HepG2 (cell line): ENCODE data around the gene AIF1. TPM values are rescaled to one million over a fixed set of nuclear protein-coding genes. Genes with fewer than 3 reads are reported as not detected.

Source experiments
- FOXK2 ChIP-seq: fragments of 450-650 bp; IDR thresholded peaks from 2 replicates; pipeline ENCODE4 v1.6.1; 2016
- MED13 ChIP-seq: sonication (generic); formaldehyde crosslinking; IDR thresholded peaks from 2 replicates; pipeline ENCODE4 v1.5.0; 2020; ENCODE audit warnings: missing genetic modification reagents
- ZNF138 ChIP-seq: sonication (generic); formaldehyde crosslinking; IDR thresholded peaks from 2 replicates; pipeline ENCODE4 v1.5.0; 2020; ENCODE audit warnings: mild to moderate bottlenecking, low read depth, missing genetic modification reagents
- ZNF296 ChIP-seq: sonication (generic); formaldehyde crosslinking; conservative IDR thresholded peaks from 2 replicates; pipeline ENCODE4 v1.5.0; 2020; ENCODE audit warnings: mild to moderate bottlenecking, missing genetic modification reagents
- ZNF484 ChIP-seq: sonication (generic); formaldehyde crosslinking; IDR thresholded peaks from 2 replicates; pipeline ENCODE4 v1.5.1; 2020; ENCODE audit warnings: mild to moderate bottlenecking, low read depth, missing genetic modification reagents, borderline replicate concordance
- ZNF607 ChIP-seq: sonication (generic); formaldehyde crosslinking; IDR thresholded peaks from 2 replicates; pipeline ENCODE4 v1.5.1; 2020; ENCODE audit warnings: missing genetic modification reagents, mild to moderate bottlenecking, borderline replicate concordance
- polyA plus RNA-seq, 8 experiments: library from polyadenylated mRNA; depleted of rRNA in 3 of 8; stranded (reverse) in 7 of 8; unstranded in 1 of 8; fragments of >200 nt; fragmentation: Illumina TruSeq in 4 of 8; extraction: Trizol in 4 of 8; gene quantifications; 2 replicates each; pipeline versions ENCODE4 v1.2.1 to v1.2.3, GENCODE V29; 2011 to 2016; ENCODE audit warnings: low read depth in 4 of 8, missing spikeins in 1 of 8, mixed read lengths in 1 of 8; ENCODE audit not compliant: insufficient read depth in 1 of 8
- total RNA-seq, 5 experiments: library from RNA; depleted of rRNA; stranded (reverse); fragments of >200 nt; fragmentation: Illumina TruSeq; extraction: Trizol; gene quantifications; 2 replicates each; pipeline ENCODE4 v1.2.3, GENCODE V29; 2016; ENCODE audit warnings: low read depth in 1 of 5
- TF ChIP-seq, protein P1 (sequence below): fragments of 450-650 bp; IDR thresholded peaks from 2 replicates; pipeline ENCODE4 v1.6.1; 2017; ENCODE audit warnings: mild to moderate bottlenecking
- TF ChIP-seq, protein P2 (sequence below): IDR thresholded peaks from 2 replicates; pipeline ENCODE4 v1.6.1; 2016; ENCODE audit warnings: missing biosample characterization, missing genetic modification reagents, low read depth
- TF ChIP-seq, protein P3 (sequence below): sonication (generic); formaldehyde crosslinking; conservative IDR thresholded peaks from 2 replicates; pipeline ENCODE4 v1.8.0; 2022; ENCODE audit warnings: missing genetic modification reagents
- TF ChIP-seq, protein P4 (sequence below): sonication (generic); formaldehyde crosslinking; IDR thresholded peaks from 2 replicates; pipeline ENCODE4 v1.8.1; 2022; ENCODE audit warnings: low read depth, mild to moderate bottlenecking, missing genetic modification reagents
- TF ChIP-seq, protein P5 (sequence below): sonication (generic); formaldehyde crosslinking; IDR thresholded peaks from 2 replicates; pipeline ENCODE4 v1.4.0; 2020; ENCODE audit warnings: missing genetic modification reagents
- TF ChIP-seq, protein P6 (sequence below): sonication (generic); formaldehyde crosslinking; IDR thresholded peaks from 2 replicates; pipeline ENCODE4 v1.4.0; 2020; ENCODE audit warnings: missing genetic modification reagents, mild to moderate bottlenecking, borderline replicate concordance
- TF ChIP-seq, protein P7 (sequence below): sonication (generic); formaldehyde crosslinking; IDR thresholded peaks from 2 replicates; pipeline ENCODE4 v1.8.1; 2023; ENCODE audit warnings: mild to moderate bottlenecking, missing genetic modification reagents

AIF1 gene
- total and polyA plus RNA-seq, 2 of the 13 experiments (the other 11 are each of a cell fraction or from before 2014, with no cell fraction given): 1.5 TPM; not detected in 1

DNA sequence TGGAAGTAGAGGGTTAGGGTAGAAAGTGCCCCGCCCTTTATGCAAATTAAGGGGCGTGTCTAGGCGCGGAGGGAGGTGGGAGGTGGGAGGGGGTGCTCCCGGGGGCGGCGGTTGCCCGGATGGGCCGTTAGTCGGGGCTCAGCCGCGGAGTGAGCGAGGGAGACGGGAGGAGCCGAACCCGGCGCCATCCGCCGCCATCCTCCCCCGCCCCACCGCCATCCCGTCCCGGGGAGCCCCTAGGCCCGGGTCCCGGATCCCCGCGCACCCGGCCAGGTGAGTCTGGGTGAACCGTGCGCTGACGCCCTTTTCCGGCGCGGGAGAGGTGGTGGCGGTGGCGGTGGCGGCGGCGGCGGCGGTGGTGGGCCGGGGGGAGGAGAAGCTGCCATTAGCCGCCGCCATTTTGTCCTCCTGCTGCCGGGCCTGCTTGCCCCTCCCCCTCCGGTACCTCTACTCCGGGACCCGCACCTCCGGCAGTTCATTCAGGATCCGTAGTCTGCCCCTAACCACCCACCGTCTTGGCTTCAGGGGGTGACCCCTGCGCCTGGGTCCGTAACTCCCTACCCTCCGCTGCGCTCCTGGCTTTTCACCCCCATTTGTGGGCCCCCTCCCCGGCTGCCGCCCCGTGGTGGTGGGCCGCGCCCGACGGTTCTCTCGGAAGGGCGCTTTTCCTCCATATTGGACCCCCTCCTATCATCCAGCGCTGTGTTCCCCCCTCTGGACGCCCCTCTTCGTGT, 5.7 kb downstream of the AIF1 start, which contains the start of gene PRRC2A (continued):
- TF ChIP-seq, protein P1, sequence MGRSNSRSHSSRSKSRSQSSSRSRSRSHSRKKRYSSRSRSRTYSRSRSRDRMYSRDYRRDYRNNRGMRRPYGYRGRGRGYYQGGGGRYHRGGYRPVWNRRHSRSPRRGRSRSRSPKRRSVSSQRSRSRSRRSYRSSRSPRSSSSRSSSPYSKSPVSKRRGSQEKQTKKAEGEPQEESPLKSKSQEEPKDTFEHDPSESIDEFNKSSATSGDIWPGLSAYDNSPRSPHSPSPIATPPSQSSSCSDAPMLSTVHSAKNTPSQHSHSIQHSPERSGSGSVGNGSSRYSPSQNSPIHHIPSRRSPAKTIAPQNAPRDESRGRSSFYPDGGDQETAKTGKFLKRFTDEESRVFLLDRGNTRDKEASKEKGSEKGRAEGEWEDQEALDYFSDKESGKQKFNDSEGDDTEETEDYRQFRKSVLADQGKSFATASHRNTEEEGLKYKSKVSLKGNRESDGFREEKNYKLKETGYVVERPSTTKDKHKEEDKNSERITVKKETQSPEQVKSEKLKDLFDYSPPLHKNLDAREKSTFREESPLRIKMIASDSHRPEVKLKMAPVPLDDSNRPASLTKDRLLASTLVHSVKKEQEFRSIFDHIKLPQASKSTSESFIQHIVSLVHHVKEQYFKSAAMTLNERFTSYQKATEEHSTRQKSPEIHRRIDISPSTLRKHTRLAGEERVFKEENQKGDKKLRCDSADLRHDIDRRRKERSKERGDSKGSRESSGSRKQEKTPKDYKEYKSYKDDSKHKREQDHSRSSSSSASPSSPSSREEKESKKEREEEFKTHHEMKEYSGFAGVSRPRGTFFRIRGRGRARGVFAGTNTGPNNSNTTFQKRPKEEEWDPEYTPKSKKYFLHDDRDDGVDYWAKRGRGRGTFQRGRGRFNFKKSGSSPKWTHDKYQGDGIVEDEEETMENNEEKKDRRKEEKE: no peak
- TF ChIP-seq, protein P2, sequence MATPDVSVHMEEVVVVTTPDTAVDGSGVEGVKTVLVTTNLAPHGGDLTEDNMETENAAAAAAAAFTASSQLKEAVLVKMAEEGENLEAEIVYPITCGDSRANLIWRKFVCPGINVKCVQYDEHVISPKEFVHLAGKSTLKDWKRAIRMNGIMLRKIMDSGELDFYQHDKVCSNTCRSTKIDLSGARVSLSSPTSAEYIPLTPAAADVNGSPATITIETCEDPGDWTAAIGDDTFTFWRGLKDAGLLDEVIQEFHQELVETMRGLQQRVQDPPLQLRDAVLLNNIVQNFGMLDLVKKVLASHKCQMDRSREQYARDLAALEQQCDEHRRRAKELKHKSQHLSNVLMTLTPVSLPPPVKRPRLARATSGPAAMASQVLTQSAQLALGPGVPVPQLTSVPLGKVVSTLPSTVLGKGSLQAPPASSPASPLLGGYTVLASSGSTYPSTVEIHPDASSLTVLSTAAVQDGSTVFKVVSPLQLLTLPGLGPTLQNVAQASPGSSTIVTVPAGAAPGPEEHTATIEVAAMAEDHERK (CRISPR knock-in tag): 0 out of 2 replicates have a peak, but pooled peaks have one; percentile 0
- TF ChIP-seq ZNF607 (CRISPR knock-in tag): no peak; the same call in 1 of the 2 replicates
- TF ChIP-seq, protein P3, sequence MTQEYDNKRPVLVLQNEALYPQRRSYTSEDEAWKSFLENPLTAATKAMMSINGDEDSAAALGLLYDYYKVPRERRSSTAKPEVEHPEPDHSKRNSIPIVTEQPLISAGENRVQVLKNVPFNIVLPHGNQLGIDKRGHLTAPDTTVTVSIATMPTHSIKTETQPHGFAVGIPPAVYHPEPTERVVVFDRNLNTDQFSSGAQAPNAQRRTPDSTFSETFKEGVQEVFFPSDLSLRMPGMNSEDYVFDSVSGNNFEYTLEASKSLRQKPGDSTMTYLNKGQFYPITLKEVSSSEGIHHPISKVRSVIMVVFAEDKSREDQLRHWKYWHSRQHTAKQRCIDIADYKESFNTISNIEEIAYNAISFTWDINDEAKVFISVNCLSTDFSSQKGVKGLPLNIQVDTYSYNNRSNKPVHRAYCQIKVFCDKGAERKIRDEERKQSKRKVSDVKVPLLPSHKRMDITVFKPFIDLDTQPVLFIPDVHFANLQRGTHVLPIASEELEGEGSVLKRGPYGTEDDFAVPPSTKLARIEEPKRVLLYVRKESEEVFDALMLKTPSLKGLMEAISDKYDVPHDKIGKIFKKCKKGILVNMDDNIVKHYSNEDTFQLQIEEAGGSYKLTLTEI (CRISPR knock-in tag): no peak
- no peak for TF ChIP-seq ZNF484 (CRISPR knock-in tag)
- no peak for TF ChIP-seq FOXK2
- TF ChIP-seq, protein P4, sequence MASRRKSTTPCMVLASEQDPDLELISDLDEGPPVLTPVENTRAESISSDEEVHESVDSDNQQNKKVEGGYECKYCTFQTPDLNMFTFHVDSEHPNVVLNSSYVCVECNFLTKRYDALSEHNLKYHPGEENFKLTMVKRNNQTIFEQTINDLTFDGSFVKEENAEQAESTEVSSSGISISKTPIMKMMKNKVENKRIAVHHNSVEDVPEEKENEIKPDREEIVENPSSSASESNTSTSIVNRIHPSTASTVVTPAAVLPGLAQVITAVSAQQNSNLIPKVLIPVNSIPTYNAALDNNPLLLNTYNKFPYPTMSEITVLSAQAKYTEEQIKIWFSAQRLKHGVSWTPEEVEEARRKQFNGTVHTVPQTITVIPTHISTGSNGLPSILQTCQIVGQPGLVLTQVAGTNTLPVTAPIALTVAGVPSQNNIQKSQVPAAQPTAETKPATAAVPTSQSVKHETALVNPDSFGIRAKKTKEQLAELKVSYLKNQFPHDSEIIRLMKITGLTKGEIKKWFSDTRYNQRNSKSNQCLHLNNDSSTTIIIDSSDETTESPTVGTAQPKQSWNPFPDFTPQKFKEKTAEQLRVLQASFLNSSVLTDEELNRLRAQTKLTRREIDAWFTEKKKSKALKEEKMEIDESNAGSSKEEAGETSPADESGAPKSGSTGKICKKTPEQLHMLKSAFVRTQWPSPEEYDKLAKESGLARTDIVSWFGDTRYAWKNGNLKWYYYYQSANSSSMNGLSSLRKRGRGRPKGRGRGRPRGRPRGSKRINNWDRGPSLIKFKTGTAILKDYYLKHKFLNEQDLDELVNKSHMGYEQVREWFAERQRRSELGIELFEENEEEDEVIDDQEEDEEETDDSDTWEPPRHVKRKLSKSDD (CRISPR knock-in tag): peak; percentile 94
- TF ChIP-seq ZNF138 (CRISPR knock-in tag): 0 out of 2 replicates have a peak, but pooled peaks have one; percentile 21
- TF ChIP-seq ZNF296 (CRISPR knock-in tag): no peak
- TF ChIP-seq MED13 (CRISPR knock-in tag): no peak
- TF ChIP-seq, protein P5, sequence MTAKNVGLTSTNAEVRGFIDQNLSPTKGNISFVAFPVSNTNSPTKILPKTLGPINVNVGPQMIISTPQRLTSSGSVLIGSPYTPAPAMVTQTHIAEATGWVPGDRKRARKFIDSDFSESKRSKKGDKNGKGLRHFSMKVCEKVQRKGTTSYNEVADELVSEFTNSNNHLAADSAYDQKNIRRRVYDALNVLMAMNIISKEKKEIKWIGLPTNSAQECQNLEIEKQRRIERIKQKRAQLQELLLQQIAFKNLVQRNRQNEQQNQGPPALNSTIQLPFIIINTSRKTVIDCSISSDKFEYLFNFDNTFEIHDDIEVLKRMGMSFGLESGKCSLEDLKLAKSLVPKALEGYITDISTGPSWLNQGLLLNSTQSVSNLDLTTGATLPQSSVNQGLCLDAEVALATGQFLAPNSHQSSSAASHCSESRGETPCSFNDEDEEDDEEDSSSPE: no peak; the same call in 1 of the 2 replicates
- TF ChIP-seq, protein P6, sequence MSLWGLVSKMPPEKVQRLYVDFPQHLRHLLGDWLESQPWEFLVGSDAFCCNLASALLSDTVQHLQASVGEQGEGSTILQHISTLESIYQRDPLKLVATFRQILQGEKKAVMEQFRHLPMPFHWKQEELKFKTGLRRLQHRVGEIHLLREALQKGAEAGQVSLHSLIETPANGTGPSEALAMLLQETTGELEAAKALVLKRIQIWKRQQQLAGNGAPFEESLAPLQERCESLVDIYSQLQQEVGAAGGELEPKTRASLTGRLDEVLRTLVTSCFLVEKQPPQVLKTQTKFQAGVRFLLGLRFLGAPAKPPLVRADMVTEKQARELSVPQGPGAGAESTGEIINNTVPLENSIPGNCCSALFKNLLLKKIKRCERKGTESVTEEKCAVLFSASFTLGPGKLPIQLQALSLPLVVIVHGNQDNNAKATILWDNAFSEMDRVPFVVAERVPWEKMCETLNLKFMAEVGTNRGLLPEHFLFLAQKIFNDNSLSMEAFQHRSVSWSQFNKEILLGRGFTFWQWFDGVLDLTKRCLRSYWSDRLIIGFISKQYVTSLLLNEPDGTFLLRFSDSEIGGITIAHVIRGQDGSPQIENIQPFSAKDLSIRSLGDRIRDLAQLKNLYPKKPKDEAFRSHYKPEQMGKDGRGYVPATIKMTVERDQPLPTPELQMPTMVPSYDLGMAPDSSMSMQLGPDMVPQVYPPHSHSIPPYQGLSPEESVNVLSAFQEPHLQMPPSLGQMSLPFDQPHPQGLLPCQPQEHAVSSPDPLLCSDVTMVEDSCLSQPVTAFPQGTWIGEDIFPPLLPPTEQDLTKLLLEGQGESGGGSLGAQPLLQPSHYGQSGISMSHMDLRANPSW (CRISPR knock-in tag): 0 out of 2 replicates have a peak, but pooled peaks have one; percentile 44
- TF ChIP-seq, protein P7, sequence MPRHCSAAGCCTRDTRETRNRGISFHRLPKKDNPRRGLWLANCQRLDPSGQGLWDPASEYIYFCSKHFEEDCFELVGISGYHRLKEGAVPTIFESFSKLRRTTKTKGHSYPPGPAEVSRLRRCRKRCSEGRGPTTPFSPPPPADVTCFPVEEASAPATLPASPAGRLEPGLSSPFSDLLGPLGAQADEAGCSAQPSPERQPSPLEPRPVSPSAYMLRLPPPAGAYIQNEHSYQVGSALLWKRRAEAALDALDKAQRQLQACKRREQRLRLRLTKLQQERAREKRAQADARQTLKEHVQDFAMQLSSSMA (CRISPR knock-in tag): no peak; the same call in 1 of the 2 replicates
